Measurements from ENCODE around the gene TMEM204.

Gene TMEM204

DNA sequence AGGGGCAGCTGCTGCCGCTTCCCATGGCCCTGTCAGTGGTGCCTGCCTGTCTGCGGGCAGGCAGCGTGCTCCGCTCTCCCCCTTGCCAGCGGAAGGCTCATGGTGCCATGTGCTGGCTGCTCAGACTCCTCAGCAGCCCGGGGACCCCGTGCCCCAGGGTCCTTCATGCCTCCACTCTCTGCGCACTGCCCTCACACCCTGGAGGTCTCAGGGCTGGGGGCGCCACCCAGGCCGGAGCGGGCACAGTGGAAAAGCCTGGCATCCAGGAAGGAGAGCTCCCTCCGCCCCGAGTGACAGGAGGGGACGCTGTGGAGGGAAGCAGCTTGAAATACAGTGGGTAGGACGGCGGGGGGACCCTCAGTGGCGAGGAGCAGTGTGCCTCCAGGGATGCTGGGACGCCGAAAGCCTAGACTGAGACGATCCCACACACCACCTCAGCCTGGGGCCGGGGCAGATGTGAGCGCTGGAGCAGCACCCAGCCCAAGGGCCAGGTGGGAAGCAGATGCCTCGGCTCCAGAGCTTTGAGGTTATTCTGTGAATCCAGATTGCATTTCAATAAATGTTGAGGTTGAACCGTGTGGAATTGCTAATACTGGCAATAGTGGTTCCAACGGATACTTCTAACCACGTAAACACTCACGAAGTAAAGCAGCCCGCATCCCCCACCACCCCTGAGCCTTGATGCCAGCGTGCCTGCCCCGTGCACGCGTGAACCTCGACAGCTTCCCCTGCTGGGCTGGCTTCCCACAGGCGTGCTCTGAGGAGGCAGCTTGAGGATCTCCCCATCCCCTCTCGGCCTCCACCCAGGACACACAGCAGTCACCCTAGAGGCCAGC, 6.5 kb downstream of the TMEM204 start:
- no peak for DNase-seq

DNA sequence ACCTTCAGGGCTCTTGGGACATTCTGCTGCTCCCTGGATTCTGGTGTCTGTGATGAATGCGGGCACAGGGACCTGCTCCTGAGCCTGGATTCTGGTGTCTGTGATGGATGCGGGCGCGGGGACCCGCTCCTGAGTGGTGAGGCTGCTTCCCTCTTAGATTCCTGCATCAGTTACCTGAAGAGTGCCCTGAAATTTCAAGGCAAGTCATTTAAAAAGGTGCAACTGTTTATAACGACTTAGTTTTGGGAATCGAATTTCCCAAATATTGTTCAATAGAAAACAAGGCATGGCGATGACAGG, 7.0 kb downstream of the TMEM204 start:
- DNase-seq, result no peak

DNA sequence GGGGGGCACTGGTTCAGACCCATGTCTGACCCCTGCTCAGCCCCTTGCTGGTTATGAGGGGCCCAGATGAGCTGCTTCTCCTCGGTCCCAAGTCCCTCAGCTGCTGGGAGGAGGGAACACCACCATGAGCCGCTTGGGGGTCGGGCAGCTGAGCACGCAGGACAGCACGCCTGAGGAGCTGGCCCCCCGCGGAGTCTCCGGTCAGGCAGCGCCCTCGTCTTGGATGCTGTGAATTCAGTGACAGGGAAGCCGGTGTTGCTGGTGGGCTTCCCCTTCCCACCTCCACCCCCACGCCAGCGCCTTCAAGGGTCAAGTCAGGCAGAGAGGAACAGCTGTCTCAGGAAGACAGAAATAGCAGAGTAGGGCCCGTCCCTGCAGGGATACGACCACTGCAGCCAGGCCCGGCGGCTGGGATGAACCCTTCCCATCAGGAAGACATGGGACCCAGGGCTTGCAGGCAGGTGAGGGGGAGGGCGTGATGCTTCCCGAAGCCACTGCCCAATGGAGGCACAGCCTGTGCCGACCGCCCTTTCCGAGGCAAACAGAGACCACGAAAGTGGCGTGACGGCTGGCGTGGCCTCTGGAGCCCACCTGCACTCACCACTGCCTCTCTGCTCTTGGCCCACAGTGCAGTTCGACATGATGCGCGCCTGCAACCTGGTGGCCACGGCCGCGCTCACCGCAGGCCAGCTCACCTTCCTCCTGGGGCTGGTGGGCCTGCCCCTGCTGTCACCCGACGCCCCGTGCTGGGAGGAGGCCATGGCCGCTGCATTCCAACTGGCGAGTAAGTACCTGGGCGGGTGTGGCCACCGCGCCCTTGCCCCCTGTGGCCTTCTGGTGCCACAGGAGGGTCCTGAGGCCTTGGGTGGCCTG, 8.1 kb downstream of the TMEM204 start:
- DNase-seq, result no peak

DNA sequence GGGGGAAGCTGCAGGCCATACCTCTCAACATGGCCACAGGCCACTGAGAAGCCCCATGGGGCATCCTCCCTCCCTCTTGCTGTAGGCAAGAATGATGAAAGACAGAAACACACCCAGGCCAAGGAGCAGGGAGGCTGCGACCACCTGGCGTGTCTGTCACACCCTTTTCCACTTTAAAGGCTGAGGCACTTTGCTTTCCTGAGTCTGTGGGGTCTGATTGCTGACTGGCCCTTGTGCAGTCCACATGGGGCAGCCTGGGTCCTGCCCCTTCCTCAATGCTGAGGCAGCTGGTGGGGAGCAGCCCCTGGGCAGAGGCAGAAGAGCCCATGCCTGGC, 8.7 kb downstream of the TMEM204 start:
- DNase-seq, result no peak

DNA sequence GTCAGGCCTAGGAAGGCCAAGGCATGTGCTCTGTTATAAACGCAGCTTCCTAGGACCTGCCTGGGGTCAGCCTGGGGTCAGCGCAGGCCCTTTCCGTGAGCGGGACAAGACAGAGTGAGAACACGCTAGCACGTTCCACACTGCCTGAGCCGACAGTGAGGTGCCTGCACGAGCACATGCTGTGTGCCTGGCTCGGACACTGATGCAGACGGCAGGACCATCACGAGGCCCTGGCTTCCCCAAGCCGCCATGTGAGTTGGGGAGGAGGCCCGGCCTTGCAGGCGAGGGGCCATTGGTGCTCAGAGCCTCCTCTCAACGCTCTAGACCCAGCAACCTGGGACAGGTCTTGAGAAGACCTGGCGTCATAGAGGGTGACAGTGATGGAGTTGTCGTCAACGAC, 9.1 kb downstream of the TMEM204 start:
- no peak for DNase-seq

DNA sequence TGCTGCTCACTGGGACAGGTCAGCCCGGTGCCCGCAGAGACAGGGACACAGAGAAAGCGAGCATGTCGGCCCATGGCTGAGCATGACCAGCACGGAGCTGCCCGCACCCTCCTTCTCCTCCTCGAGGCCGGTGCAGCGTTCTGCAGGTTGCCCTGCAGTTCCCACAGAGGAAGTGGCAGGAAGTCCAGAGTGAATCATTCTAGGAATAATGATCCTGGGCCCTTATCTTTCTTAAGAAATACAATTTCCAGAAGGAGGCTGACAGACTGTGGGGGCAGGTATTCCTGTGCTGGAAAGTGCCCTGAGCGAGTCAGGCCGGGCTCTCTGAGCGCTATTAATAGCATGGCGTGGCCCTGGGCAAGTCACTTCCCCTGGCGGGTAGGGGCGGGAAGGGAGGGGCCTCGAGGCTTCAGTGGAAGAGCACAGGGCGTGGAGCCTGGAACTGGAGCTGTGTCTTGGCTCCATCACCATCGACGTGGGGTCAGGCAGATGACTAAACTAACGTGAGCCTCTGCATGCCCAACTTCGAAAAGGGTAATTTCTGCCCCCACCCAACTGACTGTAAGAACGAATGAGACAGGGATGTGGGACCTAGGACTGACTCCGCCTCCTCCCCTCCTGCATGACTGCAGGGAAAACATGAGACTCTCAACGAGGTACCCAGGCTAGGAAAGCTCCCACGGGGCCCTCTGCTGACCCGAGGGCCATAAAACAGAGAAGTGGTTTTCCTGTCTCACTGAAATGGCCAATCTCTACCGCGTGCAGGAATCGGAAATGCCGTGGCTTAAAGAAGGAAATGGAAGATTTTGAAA, 9.8 kb downstream of the TMEM204 start:
- DNase-seq, result peak; percentile 85

DNA sequence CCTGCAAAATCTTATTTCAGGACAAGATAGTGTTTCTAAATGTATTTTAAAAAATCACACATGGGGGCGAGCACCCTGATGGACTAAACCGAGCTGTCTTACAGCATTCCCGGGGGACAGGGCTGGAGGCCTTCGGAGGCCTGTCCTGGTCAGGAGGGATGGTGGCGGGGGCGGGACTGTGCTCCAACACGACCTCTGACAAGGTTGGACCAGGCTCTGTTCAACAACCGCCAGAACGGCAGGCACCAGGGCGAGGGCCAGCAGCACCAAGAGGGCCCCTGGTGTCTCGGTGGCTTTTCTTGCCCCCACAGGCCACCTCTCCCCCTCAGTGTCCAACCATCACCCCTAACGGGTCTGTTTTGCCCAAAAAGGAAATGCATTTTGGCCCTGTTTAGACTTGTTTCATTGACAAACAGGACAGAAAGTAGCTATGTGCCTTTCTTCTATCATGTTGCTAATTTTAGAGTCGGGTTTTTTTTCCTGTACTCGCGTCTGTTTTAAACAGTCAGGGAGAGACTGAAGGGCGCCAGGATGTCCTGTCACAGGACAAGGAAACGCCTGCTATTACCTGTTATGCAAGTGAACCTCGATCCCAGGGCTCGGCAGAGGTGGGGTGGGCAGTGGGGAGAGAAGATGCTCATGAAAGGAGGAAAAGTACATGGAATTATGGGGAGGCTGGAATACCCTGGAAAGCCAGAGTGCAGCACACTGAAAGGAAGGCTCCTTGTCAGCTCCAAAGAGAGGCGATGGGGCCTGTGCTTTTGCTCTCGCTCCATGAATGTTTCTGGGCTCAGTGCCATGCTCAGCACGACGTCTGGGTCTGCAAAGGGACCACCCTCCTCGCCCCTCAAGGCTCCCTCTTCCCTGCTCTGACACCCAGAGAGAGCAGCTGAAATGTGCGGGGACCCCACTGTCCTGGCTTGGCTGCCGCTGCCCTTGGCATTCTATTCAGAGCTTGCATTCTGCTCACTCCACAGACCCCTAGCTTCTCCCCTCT, 11.9 kb downstream of the TMEM204 start:
- DNase-seq, result no peak

DNA sequence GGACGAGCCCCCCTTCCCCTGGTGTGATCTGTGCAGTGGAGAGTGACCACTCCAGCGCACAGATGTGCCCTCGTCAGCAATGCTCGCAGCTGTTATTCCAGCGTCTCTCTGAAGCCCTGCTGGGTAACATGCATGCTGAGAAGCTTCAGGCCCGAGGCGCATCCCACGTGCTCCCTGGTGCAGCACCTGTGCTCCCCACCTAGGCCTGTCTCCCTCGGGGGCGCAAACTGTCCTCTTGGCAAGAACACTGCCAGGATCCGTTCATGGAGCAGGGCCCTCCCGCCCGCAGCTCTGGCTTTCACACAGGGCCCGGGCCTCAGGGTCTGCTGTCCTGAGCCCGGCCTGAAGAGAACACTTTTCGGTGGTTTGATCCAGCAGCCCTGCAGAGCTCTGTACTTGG, 13.0 kb downstream of the TMEM204 start:
- no peak for DNase-seq

DNA sequence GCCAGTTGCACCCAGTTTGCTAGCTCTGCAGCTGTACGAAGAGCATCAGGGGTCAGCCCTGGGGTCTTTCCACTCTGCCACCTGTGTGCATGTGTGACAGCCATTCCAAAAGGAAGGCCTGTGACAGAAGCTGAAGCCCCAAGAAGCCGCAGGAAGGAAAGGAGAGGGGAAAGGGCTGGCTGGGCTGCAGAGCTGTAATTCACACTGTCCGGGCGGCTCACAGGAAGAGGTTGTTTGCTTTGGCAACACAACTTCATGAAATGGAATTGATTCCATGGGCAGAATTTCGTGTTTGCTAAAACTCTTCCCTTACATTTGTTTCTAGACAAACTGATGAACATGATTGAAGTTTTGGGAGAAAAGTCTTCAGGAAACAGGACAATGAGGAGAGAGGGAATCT, 14.8 kb downstream of the TMEM204 start:
- DNase-seq, result no peak

DNA sequence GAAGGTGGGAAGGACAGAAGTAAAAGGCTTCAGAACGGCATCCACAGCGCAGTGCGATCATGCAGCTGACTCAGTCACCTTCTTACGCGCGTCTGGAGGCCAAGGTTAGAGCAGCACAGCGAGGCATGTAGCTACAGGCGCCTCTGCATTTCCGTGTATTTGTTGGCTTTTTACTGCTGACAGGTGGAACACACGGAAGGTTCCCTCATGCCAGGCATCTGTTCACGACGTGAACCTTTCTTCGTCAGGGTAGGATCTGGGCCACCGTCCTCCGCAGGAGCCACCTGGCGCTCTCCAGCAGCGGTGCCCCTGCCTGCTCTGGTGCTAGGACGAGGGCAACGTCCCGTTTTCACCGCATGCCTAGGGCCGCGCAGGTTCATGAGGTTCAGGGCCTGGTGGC, 15.3 kb downstream of the TMEM204 start:
- no peak for DNase-seq

DNA sequence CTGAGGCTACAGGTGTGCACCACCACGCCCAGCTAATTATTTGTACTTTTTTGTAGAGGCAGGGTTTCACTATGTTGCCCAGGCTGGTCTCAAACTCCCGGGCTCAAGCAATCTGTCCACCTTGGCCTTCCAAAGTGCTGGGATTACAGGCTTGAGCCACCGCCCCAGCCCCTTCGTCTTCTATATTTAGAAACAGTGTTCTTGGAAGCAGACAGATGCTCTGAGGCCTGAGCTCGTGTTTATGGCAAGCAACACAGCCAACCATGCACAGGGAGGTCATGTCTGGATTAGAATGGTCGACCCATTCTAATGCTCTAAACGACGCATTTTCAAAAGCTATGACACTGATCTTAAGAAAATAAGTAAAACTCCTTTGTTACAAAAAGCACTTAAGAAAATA, 16.6 kb downstream of the TMEM204 start:
- no peak for DNase-seq

DNA sequence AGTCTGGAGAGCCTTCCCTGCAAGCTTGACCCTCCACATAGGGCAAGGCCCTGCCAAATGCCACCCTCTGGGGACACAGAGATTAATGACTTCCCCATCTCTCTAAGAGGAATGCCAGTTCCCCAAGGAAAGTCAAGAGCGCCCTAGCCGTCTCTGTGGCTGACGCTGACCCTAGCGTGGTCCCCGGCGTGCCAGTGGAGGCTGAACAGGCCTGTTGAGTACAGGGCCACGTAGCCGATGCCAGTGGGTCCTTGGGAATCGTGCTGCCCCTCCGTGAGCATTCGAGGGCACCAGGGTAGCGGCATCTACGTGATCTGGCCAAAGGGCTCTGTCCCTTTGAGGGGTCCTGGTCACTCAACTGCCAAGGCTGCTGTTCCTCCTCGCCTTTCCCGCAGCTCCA, 17.2 kb downstream of the TMEM204 start:
- no peak for DNase-seq

DNA sequence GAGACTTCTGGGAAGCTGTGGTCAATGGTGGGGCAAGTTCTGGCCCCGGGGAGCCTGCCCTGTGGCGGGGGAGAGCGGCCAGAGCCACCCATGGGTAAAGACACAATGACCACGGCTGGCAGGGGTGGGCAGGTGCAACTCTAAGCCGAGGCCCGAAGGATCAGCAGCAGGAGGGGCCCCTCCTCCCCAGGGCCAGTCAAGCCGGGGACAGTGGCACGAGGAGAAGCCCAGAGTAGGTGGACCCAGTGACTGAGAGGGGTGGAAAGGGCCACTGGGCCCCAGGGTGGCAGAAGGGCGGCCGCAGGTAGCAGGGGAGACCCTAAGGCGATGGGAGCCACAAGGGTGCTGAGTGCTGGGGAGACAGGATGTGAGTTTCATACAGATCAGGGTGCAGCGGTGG, 17.7 kb downstream of the TMEM204 start:
- no peak for DNase-seq

DNA sequence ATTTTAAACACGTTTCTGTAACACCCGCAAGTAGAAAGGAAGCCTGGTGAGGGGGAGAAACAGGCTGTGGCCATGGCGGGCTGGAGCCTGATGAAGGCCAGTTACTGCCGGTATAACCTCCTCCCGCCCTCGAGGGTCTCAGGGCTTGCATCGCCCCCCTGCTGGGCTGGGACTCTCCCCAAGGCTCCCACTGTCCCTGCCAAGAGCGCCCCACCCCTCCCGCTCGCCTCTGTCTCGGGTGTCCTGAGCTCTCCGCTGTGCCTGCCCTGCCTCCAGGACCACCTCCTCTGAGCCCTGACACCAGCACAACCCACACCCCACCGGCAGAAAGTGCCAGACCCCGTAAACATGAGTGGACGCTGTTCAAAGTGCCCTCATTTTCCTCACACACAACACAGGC, 18.7 kb downstream of the TMEM204 start:
- no peak for DNase-seq

DNA sequence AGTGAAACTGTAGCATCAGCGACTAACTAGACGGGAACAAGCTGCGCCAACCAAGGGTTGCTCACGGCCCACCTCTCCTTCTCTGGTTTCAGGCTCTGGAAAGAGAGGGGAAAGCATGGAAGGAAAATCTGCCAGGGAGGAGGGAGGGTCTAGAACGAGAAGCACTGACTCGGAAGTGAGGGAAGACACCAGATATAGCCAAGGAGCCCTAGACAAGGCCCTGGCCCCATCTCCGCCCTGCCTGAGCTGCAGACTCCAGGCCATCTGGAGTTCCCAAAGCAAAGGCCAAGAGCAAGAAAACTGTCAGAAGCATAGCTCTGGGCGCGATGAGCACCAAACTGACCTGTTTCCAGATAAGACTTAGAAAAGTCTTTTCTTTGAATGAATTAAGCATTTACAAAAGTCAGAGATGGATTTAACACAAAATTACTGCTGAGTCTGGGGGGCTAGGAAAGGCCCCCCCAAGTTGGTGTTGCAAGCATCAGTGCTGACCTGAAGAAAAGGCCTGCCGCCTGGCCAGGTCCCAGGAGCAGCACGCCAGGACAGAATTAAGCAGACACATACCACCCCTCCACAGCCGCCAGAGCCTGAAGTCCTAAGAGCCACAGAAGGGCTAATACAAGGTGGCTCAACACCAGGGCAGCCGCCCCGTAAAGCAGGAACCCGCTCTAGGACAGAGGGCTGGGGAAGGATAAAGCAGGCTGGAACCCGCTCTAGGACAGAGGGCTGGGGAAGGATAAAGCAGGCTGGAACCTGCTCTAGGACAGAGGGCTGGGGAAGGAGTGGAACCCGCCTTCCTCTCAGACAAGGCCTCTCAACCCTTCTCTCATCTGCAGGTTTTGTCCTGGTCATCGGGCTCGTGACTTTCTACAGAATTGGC, 20.7 kb downstream of the TMEM204 start:
- no peak for DNase-seq

DNA sequence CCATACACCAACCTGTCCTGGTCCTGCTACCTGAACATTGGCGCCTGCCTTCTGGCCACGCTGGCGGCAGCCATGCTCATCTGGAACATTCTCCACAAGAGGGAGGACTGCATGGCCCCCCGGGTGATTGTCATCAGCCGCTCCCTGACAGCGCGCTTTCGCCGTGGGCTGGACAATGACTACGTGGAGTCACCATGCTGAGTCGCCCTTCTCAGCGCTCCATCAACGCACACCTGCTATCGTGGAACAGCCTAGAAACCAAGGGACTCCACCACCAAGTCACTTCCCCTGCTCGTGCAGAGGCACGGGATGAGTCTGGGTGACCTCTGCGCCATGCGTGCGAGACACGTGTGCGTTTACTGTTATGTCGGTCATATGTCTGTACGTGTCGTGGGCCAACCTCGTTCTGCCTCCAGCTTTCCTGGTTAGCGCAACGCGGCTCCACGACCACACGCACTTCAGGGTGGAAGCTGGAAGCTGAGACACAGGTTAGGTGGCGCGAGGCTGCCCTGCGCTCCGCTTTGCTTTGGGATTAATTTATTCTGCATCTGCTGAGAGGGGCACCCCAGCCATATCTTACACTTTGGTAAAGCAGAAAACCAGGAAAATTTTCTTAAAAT, 21.5 kb downstream of the TMEM204 start:
- no peak for DNase-seq

DNA sequence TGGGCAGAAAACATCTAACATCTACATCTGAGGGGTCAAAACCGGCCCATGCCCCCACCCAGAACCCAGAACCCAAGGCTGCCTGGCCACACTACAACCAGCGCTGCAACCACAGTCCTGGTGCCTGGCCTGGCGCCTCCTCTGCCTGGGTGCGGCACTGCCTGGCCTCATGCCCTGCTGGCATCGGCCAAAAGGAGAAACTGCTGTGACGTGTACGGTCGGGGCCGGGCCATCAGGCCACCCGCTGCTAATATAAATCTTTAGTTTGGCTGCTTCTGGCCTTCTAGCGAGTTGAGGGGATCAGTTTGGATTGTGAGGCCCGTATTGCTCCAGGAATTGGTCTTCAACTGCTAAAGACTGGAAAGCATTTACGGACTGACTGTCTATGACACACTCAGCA, 22.8 kb downstream of the TMEM204 start:
- no peak for DNase-seq

DNA sequence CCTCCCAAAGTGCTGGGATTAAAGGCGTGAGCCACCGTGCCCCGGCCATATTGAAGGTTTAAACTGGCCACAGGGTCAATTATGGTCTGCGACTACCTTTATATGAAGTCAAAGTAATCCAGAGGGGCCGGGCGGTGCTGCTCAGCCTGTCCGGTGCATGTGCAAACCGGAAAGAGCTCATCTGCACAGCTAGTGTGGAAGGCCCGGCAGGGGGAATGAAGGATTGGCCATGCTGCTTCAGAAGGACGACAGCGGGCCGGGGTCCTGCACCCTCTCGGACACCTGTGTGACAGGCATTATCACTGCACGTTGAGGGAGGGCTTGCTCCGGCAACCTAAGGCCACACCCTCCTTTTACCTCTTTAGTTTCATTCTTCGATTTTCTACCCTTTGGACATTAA, 23.6 kb downstream of the TMEM204 start:
- no peak for DNase-seq

DNA sequence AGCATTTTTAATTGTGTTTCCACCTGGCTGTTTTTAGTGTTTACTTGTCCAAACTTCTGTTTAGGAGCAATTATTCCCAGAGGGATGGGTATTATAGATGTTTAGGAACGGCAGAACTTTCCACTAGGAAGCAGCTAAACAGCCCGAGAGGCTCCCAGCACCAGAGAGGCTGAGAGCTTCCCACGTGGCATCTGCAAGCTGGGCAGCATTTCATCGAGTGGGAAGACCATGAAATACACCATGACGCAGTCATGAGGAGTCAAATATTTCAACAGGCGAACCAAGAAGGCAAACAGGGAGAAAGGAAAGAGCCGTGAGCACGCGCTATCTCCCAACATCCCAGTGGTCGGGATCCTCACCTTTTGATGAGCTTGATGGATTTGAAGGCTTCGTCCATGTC, 24.1 kb downstream of the TMEM204 start:
- DNase-seq, result no peak

DNA sequence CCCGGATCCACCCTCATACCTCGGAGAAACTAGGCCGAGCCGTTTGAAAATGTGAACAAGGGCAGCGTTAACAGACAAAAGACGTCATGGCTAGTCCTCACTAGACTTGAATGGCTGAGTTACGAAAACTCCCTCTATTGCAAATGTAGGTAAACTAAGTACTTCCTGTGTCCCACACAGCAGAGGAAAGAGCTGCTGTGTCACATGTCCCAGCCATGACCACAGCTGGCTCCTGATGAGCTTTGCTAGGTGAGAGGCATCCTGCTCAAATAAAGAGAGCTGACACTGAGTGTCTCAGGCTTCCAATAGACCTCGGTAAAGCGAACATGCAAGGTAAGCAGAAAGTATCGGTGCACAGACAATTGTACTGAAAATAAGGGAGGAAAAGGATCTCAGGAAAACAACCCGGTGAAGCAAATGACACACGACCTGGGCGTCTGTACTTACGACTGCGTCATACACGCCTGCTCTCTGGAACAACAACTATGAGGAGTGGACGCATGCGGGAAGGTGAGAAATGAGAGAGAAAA, 26.0 kb downstream of the TMEM204 start:
- DNase-seq, result no peak

DNA sequence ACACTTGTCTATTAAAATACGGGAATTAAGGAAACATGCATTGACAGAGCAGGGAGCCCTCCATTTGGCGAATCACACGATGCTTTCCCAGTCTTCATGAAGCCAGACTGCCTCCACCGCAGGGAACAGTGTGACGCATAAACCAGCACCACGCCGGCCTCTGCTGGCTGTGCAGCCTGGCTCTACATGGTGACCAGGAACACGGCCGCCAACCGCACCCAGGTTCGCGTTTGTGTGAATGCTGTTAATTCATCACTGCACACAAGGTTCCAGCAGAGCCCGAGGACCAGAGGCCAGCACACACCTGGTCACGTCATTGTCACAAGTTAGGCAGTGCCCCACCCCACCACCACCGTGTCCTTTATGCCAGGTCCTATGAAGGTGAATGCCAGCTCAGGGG, 26.7 kb downstream of the TMEM204 start:
- DNase-seq, result no peak
